ENCODE results near the gene SLC26A4. TPM values are rescaled to one million over a fixed set of nuclear protein-coding genes. Genes with fewer than 3 reads are reported as not detected.

The SLC26A4 gene
- total and polyA plus RNA-seq, 2 donors (not counting 1 experiment from before 2014, with no cell fraction given), result 0.05 to 0.13 TPM

- no peaks in the 10 kb centered on the region for H3K79me2 ChIP-seq (ENCODE audit: control insufficient read depth, insufficient read depth, low read length)
- intact Hi-C loops (cut with micrococcal nuclease), result no loop called here
- H3K4me1 ChIP-seq (ENCODE audit: control insufficient read depth in 2 of 2, insufficient read depth in 2 of 2, low read length in 2 of 2), result no peaks in the 10 kb centered on the region
- no peak overlapping the region for H3K4me3 ChIP-seq (ENCODE audit: control extremely low read depth in 1 of 5, extremely low read depth in 1 of 5, insufficient read depth in 1 of 5, low read depth in 2 of 5, low read length in 4 of 5)
- TF ChIP-seq, protein P1, sequence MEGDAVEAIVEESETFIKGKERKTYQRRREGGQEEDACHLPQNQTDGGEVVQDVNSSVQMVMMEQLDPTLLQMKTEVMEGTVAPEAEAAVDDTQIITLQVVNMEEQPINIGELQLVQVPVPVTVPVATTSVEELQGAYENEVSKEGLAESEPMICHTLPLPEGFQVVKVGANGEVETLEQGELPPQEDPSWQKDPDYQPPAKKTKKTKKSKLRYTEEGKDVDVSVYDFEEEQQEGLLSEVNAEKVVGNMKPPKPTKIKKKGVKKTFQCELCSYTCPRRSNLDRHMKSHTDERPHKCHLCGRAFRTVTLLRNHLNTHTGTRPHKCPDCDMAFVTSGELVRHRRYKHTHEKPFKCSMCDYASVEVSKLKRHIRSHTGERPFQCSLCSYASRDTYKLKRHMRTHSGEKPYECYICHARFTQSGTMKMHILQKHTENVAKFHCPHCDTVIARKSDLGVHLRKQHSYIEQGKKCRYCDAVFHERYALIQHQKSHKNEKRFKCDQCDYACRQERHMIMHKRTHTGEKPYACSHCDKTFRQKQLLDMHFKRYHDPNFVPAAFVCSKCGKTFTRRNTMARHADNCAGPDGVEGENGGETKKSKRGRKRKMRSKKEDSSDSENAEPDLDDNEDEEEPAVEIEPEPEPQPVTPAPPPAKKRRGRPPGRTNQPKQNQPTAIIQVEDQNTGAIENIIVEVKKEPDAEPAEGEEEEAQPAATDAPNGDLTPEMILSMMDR (IDR thresholded peaks at IDR 0.05), result no peak
- no peak for TF ChIP-seq EZH2 (IDR thresholded peaks at IDR 0.05; ENCODE audit: borderline replicate concordance, insufficient read depth, low read depth, low read length, poor library complexity, severe bottlenecking)
- no peak for DNase-seq
- CTCF ChIA-PET, result interaction anchor here (1.3 kb wide), 1 partner anchor 45 kb away, joined by 3 read pairs; no protein-coding TSS in a partner anchor
- H4K20me1 ChIP-seq (ENCODE audit: control insufficient read depth, insufficient read depth, low read length, poor library complexity, severe bottlenecking), result no peaks in the 10 kb centered on the region
- no peaks in the 10 kb centered on the region for H3K27me3 ChIP-seq (replicated peaks in 1 of 4; ENCODE audit: control extremely low read depth in 1 of 4, control insufficient read depth in 3 of 4, insufficient read depth in 4 of 4, low read length in 3 of 4)
- no peak overlapping the region for H3K27ac Mint-ChIP-seq
- H3K9ac ChIP-seq (ENCODE audit: low read length), result no peak overlapping the region
- no CpG with 5 or more reads among the region's 4 CpGs for WGBS (ENCODE audit: insufficient coverage)
- POLR2A ChIA-PET, result no interaction called here
- H3K9me3 Mint-ChIP-seq (ENCODE audit: insufficient read depth), result no peaks in the 10 kb centered on the region
- ATAC-seq (ENCODE audit: low read depth), result no peak
- no peaks in the 10 kb centered on the region for H3K27me3 Mint-ChIP-seq
- H2AFZ ChIP-seq (ENCODE audit: insufficient read depth, low read depth, low read length, poor library complexity, severe bottlenecking), result no peak overlapping the region
- H3K4me3 Mint-ChIP-seq, result no peak overlapping the region
- no peaks in the 10 kb centered on the region for H3K4me1 Mint-ChIP-seq
- no peak overlapping the region for H3K4me2 ChIP-seq (replicated peaks; ENCODE audit: low read depth, low read length, poor library complexity, severe bottlenecking)
- H3K9me3 ChIP-seq (ENCODE audit: control extremely low read depth in 1 of 3, control insufficient read depth in 2 of 3, insufficient read depth in 1 of 3, low read length in 2 of 3), result no peaks in the 10 kb centered on the region
- peaks cover 3 to 12% of the 10 kb centered on the region in 2 experiments for H3K36me3 ChIP-seq (replicated peaks in 1 of 2; ENCODE audit: control extremely low read depth in 1 of 2, control insufficient read depth in 1 of 2, extremely low read depth in 1 of 2, insufficient read depth in 2 of 2, low read length in 1 of 2)
- H3K27ac ChIP-seq (ENCODE audit: low read length in 2 of 2), result no peak overlapping the region
Measured at GRCh38 chr7:107615910-107616680, 44.5 kb upstream of the SLC26A4 start.

DNA sequence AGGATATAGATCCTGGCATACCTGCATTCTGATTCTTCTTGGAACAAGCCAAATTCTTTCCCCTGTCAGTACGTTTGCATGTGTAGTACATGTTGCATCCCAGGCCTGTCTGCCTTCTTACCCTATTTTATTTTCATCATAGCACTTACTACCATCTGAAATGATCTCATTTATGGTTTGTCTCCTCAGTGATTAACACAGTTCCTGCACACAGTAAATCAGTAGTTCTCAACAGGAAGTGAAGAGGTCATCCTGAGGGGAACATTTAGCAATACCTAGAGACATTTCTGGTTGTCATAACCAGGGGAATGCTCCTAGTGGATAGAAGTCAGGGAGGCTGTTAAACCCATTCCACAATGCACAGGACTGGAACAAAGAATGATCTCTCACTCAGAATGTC lies 38.2 kb upstream of the SLC26A4 start:
- Histone ChIP-seq H3K27ac (ENCODE audit: low read length in 2 of 2) (peak overlapping the region in 1 of 2 donors; percentile 14), H3K27me3 (replicated peaks in 1 of 4; ENCODE audit: control extremely low read depth in 1 of 4, control insufficient read depth in 3 of 4, insufficient read depth in 4 of 4, low read length in 3 of 4) (no peaks in the 10 kb centered on the region), H3K4me2 (replicated peaks; ENCODE audit: low read depth, low read length, poor library complexity, severe bottlenecking) (no peak overlapping the region), H4K20me1 (ENCODE audit: control insufficient read depth, insufficient read depth, low read length, poor library complexity, severe bottlenecking) (no peaks in the 10 kb centered on the region), H2AFZ (ENCODE audit: insufficient read depth, low read depth, low read length, poor library complexity, severe bottlenecking) (no peak overlapping the region), H3K36me3 (replicated peaks in 1 of 2; ENCODE audit: control extremely low read depth in 1 of 2, control insufficient read depth in 1 of 2, extremely low read depth in 1 of 2, insufficient read depth in 2 of 2, low read length in 1 of 2) (peaks cover 0 to 2% of the 10 kb centered on the region in 2 experiments), H3K4me1 (ENCODE audit: control insufficient read depth in 2 of 2, insufficient read depth in 2 of 2, low read length in 2 of 2) (peaks cover 5 to 6% of the 10 kb centered on the region in 2 donors), H3K4me3 (ENCODE audit: control extremely low read depth in 1 of 5, extremely low read depth in 1 of 5, insufficient read depth in 1 of 5, low read depth in 2 of 5, low read length in 4 of 5) (no peak overlapping the region), H3K9ac (ENCODE audit: low read length) (no peak overlapping the region), H3K9me3 (ENCODE audit: control extremely low read depth in 1 of 3, control insufficient read depth in 2 of 3, insufficient read depth in 1 of 3, low read length in 2 of 3) (no peaks in the 10 kb centered on the region), H3K79me2 (ENCODE audit: control insufficient read depth, insufficient read depth, low read length) (no peaks in the 10 kb centered on the region)
- H3K27ac Mint-ChIP-seq, result no peak overlapping the region
- POLR2A ChIA-PET, result no interaction called here
- no peaks in the 10 kb centered on the region for H3K4me1 Mint-ChIP-seq
- 100% methylated on average over 1 of the region's 1 CpG for WGBS (ENCODE audit: insufficient coverage)
- DNase-seq, result no peak
- no peaks in the 10 kb centered on the region for H3K27me3 Mint-ChIP-seq
- intact Hi-C loops (cut with micrococcal nuclease), result no loop called here
- CTCF ChIA-PET, result no interaction called here
- no peak for ATAC-seq (ENCODE audit: low read depth)
- no peak for TF ChIP-seq EZH2 (IDR thresholded peaks at IDR 0.05; ENCODE audit: borderline replicate concordance, insufficient read depth, low read depth, low read length, poor library complexity, severe bottlenecking)
- TF ChIP-seq, protein P1 (IDR thresholded peaks at IDR 0.05), result no peak
- H3K4me3 Mint-ChIP-seq, result no peak overlapping the region
- H3K9me3 Mint-ChIP-seq (ENCODE audit: insufficient read depth), result no peaks in the 10 kb centered on the region
